HG02852 (cell line): ENCODE results near the gene PCOLCE2.

Source experiments
- ATAC-seq: cut with Tn5 transposase; IDR thresholded peaks from one replicate; pipeline ENCODE4 v1.9.1; 2021; ENCODE audit warnings: mild to moderate bottlenecking, moderate library complexity; ENCODE audit not compliant: unreplicated experiment

PCOLCE2 gene

DNA sequence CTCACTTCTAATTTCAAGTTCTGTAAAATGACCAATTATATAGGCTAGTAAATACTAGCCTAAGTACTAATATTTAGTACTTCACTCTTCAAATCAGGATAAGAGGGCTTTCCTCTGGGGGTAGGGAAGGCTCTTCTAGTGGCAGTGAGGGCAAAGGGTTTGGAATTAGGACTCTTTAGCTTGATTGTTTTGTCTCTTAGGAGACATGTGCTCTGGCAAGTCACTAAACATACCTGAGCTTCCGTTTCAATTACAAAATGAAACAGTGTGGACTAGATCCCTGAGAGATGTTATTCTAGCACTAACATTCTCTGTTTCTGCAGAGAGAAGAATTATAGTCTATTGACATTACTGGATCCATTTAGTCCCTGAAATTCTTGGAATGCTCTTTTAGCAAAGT is 71.5 kb downstream of the PCOLCE2 start:
- ATAC-seq, result no peak

DNA sequence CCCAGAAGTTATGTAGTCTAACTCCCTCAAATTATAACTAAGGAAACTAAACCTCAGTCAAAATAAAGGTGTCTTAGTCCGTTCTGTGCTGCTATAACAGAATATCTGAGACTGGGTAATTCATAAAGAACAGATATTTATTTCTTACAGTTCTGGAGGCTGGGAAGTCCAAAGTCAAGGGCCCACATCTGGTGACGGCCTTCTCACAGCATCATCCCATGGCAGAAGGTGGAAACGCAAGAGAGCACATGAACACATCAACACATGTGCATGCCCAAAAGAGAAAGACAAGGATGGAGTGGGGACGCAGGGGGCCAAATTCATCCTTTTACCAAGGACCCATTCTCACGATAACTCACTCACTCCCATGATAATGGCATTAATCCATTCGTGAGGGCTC is 73.1 kb downstream of the PCOLCE2 start:
- ATAC-seq, result no peak

DNA sequence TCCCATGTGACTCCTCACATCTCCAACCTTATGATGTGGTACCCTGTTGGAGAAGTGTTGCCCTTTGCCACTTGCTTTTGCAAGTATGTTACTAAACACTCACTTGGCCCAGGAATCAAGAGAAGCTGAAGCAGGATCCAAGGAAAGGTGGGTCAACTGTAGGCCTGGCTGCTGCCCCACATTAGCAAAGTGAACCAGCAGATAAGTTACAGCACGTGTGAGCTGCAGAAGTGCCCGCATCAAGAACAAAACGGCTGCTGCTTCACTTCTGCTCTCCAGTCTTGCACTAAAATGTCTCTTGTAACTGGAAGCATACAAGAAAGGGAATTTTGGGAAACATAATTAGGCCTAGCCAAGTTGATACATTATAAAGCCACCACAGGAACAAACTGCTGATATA is 79.6 kb downstream of the PCOLCE2 start:
- ATAC-seq, result no peak

DNA sequence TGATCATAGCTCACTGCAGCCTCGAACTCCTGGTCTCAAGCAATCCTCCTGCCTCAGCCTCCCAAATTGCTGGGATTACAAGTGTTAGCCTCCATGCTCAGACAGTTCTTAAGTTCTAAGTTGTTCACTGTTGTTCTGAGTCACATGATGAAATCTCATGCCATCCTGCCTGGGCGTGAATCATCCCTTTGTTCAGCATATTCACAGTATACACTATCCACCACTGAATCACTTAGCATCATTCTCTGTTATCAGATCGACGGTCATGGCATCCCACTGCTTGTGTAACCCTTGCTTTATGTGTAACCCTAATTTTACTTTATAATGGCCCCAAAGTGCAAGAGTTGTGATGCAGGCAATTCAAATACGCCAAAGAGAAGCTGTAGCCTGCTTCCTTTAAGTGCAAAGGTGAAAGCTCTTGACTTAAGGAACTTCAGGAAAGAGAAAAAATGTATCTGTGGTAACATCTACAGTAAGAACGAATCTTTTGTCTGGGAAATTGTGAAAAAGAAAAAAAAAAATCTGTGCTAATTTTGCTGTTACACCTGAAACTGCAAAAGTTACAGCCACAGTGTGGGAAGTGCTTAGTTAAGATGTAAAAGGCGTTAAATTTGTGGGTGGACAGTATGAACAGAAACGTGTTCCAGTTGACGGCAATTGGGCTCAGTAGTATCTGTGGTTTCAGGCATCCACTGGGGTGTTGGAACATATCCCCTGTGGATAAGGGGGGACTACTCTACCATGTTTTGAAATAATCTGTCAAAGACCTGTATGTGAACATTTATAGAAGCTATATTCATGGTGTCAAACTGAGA is 80.6 kb downstream of the PCOLCE2 start:
- no peak for ATAC-seq

DNA sequence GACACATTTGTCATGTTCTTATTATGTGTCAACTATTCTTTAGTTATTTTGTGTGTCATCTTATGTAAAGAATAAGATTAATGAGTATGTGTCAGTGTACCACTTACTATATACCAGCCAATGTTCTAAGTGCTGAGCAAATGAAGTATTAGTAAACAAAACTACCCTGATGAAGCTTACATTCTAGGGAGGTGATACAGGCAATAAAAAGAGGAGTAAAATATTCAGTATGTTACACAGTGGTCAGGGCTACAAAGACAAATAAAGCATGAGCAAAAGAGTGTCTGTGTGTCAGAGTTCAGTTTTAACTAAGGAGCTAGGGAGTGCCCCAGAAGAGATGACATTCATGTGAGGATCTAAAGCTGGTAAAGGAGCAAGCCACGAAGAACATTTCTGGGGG is 86.0 kb downstream of the PCOLCE2 start:
- ATAC-seq, result no peak

DNA sequence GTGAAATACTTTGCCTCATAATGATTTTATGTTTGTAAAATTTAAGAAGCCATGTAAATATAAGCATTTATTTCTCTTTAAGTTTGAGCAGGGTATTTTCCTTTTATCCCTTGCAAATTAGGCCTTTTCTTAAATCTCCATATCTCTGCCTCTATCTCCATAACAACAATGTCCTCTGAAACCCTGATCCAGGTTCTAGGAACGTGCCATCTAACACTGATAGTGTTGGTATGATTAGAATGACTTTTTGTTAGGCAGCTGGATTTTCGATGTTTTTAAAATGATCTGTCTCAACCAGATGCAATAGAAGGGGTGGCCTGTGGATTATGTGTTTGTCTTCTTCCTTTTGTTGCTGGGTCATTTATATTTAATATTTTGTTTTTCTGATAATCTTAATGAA is 87.1 kb downstream of the PCOLCE2 start:
- ATAC-seq, result no peak

DNA sequence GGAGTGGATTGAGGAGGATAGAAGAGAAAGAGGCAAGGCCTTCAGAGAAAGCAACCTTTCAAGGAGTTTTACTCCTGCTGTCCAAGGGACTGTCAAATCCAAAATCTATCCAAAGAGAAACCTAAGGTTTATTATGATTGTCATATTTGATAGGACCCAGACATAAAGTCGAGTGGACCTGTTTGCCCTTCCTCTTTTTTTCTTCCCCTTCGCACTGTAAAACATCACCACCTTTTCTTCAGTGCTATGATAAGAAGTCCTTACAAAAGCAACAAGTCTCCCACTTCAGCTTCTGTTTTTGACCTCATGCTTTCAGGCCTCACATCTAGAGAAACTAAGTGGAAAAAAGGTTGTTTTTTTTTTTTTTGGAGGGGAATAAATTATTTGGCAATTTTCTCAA is 92.1 kb downstream of the PCOLCE2 start:
- ATAC-seq, result no peak

DNA sequence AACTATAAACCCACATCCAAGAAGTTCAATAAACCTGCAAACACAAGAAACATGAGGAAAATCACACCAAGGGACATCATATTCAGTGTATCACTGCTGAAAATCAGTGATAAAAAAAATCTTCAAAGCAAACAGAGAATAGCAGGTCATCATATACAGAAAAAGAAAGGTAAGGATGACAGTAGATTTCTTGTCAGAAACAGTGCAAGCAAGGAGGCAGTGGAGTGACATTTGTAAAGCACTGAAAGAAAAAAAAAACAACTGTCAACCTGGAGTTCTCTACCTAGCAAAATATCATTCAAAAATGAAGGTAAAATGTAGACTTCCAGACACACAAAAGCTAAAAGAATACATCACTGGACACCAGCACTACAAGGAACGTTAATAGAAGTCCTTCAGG is 93.6 kb downstream of the PCOLCE2 start:
- no peak for ATAC-seq

DNA sequence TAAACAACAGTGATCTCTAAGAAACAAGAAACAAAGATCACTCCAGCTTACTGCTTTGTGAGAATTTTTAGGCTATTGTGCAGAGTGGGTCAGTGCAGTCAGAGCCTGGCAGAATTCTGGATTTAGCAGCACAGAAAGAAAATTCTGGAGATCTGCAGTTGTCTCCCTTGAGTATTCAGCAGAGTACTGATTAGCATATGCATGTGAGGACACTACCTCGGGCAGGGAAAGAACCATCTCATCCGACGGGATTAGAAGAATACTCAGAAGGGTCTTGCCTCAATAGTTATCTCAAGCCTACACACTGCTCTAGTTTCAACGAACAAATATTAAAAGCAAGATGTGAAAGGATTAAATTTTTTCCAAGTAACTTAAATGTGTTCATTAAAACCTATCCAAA is 94.4 kb downstream of the PCOLCE2 start:
- ATAC-seq, result no peak

DNA sequence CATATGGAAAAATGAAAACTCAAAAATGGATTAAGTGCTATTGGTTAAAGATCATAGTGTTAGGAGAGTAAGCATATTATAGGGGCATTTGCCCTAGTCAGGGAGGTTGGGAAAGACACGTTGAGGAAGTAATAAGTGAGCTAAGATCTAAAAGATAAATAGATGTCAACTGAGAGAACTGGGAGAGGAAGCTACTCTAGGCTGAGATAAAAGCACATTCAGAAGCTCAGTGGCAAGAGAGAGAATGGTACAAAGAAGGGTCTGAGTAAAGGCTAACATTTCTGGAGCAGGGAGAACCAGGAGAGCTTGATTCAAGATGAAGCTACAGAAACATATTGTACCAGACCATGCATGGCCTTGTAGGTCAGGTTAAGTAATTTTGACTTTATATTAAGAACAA is 101.2 kb downstream of the PCOLCE2 start:
- ATAC-seq, result no peak

DNA sequence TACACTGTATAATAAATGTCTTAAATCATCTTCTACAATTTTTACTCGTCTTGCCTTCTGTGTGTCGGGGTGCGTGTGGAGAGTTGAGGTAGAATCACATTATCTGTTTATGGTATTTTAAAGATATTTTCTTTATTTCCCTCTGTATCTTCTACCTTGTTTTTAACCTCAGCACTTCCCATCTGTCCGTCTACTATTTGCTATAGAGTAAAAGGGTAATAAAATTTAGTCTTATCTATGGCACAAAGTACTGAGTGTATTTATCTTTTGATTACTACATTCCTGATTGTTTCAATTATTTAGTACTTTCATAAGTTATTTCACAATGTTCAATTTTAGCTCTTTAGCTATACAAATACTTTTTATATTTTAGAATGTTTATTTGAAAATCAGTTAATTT is 102.9 kb downstream of the PCOLCE2 start:
- no peak for ATAC-seq

DNA sequence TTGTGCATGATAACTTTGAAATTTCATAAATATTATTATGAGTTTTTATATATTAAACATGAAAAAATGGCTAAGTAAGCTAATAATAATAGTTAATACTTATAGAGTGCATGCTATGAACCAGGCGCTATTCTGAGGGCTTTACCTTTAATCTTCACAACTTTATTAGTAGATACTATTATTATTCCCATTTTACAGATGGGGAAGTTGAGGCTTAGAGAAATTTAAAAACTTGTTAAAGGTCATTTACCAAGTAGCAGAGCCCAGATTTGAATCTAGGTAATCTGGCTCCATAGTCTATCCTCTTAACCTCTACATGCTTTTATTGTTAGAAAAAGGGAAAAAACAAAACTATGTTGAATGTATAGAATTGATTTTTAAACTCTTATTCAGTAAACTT is 104.7 kb downstream of the PCOLCE2 start:
- no peak for ATAC-seq

DNA sequence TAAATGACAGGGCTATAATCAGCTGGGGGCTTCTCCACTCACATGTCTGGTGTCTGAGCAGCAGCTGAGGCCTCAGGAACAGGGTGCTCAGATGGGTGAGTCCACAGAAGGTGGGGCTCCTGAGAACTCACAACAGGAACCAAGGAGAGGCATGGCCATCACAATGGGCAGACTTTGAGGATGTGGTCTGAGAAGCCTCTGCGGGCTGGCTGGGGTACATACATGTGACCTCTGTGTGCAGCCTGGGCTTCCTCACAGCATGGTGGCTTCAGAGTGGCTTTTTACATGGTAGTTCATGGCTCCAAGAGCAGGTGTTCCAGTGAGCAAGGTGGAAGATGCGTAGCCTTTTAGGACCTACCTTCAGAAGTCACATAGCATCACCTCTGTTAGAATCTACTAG is 106.3 kb downstream of the PCOLCE2 start:
- ATAC-seq, result no peak

DNA sequence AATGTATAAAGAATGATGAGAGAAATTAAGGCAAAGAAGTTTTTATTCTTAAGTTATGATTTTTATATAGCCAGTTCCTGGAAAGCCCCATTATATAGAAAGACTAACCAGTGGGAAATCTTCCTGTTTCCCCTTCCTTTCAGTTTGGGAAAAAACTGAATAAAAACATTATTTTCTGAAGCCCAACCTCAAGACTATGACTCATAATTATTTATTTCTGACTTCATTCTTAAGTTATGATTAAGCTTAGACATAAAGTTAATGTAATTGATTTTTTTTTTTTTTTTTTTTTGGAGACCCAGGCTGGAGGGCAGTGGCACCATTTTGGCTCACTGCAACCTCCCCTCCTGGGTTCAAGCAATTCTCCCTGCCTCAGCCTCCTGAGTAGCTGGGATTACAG is 109.3 kb downstream of the PCOLCE2 start:
- ATAC-seq, result no peak

DNA sequence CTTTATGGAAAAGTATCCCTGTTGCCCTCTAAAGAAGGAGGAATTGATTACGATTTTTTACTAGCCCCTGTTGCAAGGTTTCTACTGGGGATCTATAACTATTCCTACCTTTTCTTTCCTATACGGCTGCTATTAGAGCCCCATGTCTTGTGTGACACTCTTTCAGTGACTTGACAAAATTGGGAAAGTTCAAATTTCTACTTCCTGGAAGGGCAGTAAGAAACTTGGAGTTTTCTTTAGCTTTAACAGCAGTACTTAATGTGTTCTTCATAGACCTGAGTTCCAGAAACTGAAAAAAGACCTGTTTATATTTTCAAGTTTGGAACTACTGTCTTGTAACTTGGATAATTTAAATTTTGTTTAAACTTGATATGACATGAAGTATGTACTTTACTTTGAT is 110.3 kb downstream of the PCOLCE2 start:
- ATAC-seq, result no peak

DNA sequence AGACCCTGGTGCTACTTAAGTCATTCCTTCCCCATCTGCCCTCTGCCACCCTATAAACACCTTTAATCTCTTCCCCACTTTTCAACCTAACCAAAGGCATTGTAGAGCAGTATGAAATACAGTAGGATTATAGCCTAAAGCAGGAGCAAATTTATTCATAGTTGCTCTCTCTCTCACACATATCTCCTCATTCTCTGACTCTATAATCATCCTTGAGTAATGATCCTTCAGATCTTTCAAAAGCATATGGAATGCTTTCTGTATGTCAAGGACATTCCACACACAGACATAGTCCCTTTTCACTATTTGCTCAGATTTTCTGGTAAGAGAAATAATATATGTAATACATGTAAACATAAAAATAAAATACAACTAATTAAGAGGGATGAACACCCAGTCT is 111.0 kb downstream of the PCOLCE2 start:
- no peak for ATAC-seq

DNA sequence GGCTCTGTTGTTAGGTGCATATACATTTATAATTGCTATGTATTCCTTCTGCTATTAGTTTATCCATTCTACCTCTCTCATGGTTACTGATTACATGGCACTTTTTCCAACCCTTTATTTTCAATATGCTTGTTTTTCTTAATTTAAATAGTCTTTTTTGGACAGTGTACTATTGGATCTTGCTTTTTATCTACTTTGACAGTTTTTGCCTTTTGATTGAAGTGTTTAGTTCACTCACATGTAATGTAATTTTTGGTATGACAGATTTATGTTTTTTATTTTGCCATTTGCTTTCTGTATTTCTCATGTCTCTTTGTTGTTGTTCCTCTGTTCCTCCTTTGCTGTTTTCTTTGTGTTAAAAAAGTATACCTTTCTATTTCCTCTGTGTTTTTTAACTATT is 120.5 kb downstream of the PCOLCE2 start:
- no peak for ATAC-seq
